ENCODE results near the gene MYO3B. TPM values are rescaled to one million over a fixed set of nuclear protein-coding genes. Genes with fewer than 3 reads are reported as not detected.

Gene MYO3B
- total RNA-seq, 1 donor from 2014 or later, result not detected

- Mint-ChIP-seq H3K27me3 (ENCODE audit: low read depth) (no peaks in the 10 kb centered on the region), H3K4me1 (no peaks in the 10 kb centered on the region), H3K4me3 (no peak overlapping the region), H3K9me3 (peaks cover 34% of the 10 kb centered on the region), H3K36me3 (ENCODE audit: low read depth) (peaks cover 19% of the 10 kb centered on the region), H3K27ac (ENCODE audit: unreplicated experiment) (no peak overlapping the region)
- no peak for TF ChIP-seq CTCF (conservative IDR thresholded peaks at IDR 0.05)
- no peak for DNase-seq (ENCODE audit: low read depth, low spot score)
These were observed 86.5 kb downstream of the MYO3B start for GRCh38 chr2:170264522-170264860.

GRCh38 chr2:170264865-170265264 lies 86.9 kb downstream of the MYO3B start:
- no peaks in the 10 kb centered on the region for H3K27me3 Mint-ChIP-seq (ENCODE audit: low read depth)
- H3K27ac Mint-ChIP-seq (ENCODE audit: unreplicated experiment), result no peak overlapping the region
- no peak overlapping the region for H3K4me3 Mint-ChIP-seq
- H3K4me1 Mint-ChIP-seq, result no peaks in the 10 kb centered on the region
- no peak for DNase-seq (ENCODE audit: low read depth, low spot score)
- H3K36me3 Mint-ChIP-seq (ENCODE audit: low read depth), result peaks cover 19% of the 10 kb centered on the region
- peaks cover 31% of the 10 kb centered on the region for H3K9me3 Mint-ChIP-seq
- no peak for TF ChIP-seq CTCF (conservative IDR thresholded peaks at IDR 0.05)

- DNase-seq (ENCODE audit: low read depth, low spot score), result no peak
- H3K9me3 Mint-ChIP-seq, result peaks cover 29% of the 10 kb centered on the region
- H3K27me3 Mint-ChIP-seq (ENCODE audit: low read depth), result no peaks in the 10 kb centered on the region
- H3K4me1 Mint-ChIP-seq, result no peaks in the 10 kb centered on the region
- no peak for TF ChIP-seq CTCF (conservative IDR thresholded peaks at IDR 0.05)
- H3K36me3 Mint-ChIP-seq (ENCODE audit: low read depth), result peaks cover 19% of the 10 kb centered on the region
- H3K27ac Mint-ChIP-seq (ENCODE audit: unreplicated experiment), result no peak overlapping the region
- no peak overlapping the region for H3K4me3 Mint-ChIP-seq
These were observed 87.4 kb downstream of the MYO3B start for GRCh38 chr2:170265321-170265720.

GRCh38 chr2:170266358-170266757 lies 88.4 kb downstream of the MYO3B start:
- Mint-ChIP-seq H3K9me3 (peaks cover 25% of the 10 kb centered on the region), H3K27me3 (ENCODE audit: low read depth) (no peaks in the 10 kb centered on the region), H3K4me1 (no peaks in the 10 kb centered on the region), H3K36me3 (ENCODE audit: low read depth) (peaks cover 16% of the 10 kb centered on the region), H3K27ac (ENCODE audit: unreplicated experiment) (no peak overlapping the region), H3K4me3 (no peak overlapping the region)
- TF ChIP-seq CTCF (conservative IDR thresholded peaks at IDR 0.05), result no peak
- DNase-seq (ENCODE audit: low read depth, low spot score), result no peak

GRCh38 chr2:170267071-170267470 lies 89.1 kb downstream of the MYO3B start:
- no peak for DNase-seq (ENCODE audit: low read depth, low spot score)
- Mint-ChIP-seq H3K4me1 (no peaks in the 10 kb centered on the region), H3K27me3 (ENCODE audit: low read depth) (no peaks in the 10 kb centered on the region), H3K9me3 (peaks cover 19% of the 10 kb centered on the region), H3K36me3 (ENCODE audit: low read depth) (peaks cover 10% of the 10 kb centered on the region), H3K27ac (ENCODE audit: unreplicated experiment) (no peak overlapping the region), H3K4me3 (no peak overlapping the region)
- TF ChIP-seq CTCF (conservative IDR thresholded peaks at IDR 0.05), result no peak

Measured in neural crest cell (in vitro differentiated cells).